ENCODE results near the gene TAX1BP3. TPM values are rescaled to one million over a fixed set of nuclear protein-coding genes. Genes with fewer than 3 reads are reported as not detected.

Gene TAX1BP3
- total and polyA plus RNA-seq, 9 of the 15 experiments (the other 6 are each of a cell fraction or from before 2014, with no cell fraction given), result 0.99 to 14.5 (median 6.2) TPM

DNA sequence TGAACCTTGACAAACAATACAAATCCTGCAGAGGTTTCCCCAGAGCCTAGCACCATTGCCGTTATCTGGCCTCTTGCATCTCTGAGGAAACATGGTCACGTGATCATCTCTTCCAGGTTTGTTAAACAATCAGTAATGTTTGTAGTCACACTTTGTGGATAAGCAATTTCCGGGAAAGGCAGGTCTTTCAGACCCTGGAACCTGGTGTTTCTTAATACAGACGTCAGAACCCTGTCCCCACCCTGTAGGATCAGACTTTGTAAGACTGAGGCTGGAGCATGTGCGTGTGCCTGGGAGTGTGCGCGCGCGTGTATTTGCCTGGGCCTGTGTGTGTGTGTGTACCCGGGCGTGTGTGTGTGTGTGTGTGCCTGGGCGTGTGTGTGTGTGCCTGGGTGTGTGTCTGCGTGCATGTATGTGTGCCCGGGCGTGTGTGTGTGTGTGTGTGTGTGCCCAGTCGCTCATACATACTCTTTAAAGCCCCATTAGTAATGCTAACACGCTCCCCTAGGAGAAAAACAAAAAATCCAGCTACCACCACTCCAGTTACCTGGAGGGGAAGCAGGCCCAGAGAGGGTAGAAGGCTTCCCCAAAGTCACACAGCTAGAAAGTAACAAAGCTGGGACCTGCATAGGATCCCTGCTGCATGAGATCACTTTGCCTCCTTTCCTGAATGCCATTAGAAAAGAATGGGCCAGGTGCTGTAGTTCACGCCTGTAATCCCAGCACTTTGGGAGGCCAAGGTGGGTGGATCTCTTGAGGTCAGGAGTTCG lies 26.5 kb downstream of the TAX1BP3 start (continued):
- TF ChIP-seq, protein P1, sequence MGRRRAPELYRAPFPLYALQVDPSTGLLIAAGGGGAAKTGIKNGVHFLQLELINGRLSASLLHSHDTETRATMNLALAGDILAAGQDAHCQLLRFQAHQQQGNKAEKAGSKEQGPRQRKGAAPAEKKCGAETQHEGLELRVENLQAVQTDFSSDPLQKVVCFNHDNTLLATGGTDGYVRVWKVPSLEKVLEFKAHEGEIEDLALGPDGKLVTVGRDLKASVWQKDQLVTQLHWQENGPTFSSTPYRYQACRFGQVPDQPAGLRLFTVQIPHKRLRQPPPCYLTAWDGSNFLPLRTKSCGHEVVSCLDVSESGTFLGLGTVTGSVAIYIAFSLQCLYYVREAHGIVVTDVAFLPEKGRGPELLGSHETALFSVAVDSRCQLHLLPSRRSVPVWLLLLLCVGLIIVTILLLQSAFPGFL (CRISPR knock-in tag; IDR thresholded peaks at IDR 0.05), result no peak
- TF ChIP-seq DACH1 (IDR thresholded peaks at IDR 0.05; ENCODE audit: partially characterized antibody) (no peak), CHD1 (IDR thresholded peaks at IDR 0.05; ENCODE audit: low read length) (no peak), ARID1B (IDR thresholded peaks at IDR 0.05) (peak; percentile 53), ZNF253 (CRISPR knock-in tag; conservative IDR thresholded peaks at IDR 0.05) (no peak), NRF1 (conservative IDR thresholded peaks at IDR 0.05 in 1 of 2, IDR thresholded peaks at IDR 0.05 in 1 of 2) (no peak), ZNF431 (CRISPR knock-in tag; IDR thresholded peaks at IDR 0.05) (no peak), HNRNPL (IDR thresholded peaks at IDR 0.05; ENCODE audit: low read depth, low read length) (no peak), BCOR (IDR thresholded peaks at IDR 0.05) (0 out of 2 replicates have a peak, but pooled peaks have one; percentile 33), PPARD (CRISPR knock-in tag; IDR thresholded peaks at IDR 0.05) (no peak), FUS (optimal IDR thresholded peaks at IDR 0.05; ENCODE audit: low read depth, low read length) (no peak), NCOA4 (IDR thresholded peaks at IDR 0.05; ENCODE audit: partially characterized antibody) (no peak), TAF1 (IDR thresholded peaks at IDR 0.05; ENCODE audit: control insufficient read depth, extremely low read depth, insufficient read depth, low read length, severe bottlenecking) (no peak), ZNF696 (CRISPR knock-in tag; conservative IDR thresholded peaks at IDR 0.05) (no peak), KHSRP (IDR thresholded peaks at IDR 0.05) (no peak), EWSR1 (IDR thresholded peaks at IDR 0.05; ENCODE audit: borderline replicate concordance, low read depth, partially characterized antibody) (no peak), SNRNP70 (optimal IDR thresholded peaks at IDR 0.05; ENCODE audit: low read depth, low read length) (no peak), TAF15 (IDR thresholded peaks at IDR 0.05; ENCODE audit: low read depth, low read length) (no peak), MAZ (CRISPR knock-in tag; conservative IDR thresholded peaks at IDR 0.05 in 1 of 2, IDR thresholded peaks at IDR 0.05 in 1 of 2) (no peak), RBM39 (optimal IDR thresholded peaks at IDR 0.05; ENCODE audit: low read depth, low read length) (no peak)
- TF ChIP-seq, protein P2, sequence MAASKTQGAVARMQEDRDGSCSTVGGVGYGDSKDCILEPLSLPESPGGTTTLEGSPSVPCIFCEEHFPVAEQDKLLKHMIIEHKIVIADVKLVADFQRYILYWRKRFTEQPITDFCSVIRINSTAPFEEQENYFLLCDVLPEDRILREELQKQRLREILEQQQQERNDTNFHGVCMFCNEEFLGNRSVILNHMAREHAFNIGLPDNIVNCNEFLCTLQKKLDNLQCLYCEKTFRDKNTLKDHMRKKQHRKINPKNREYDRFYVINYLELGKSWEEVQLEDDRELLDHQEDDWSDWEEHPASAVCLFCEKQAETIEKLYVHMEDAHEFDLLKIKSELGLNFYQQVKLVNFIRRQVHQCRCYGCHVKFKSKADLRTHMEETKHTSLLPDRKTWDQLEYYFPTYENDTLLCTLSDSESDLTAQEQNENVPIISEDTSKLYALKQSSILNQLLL (CRISPR knock-in tag; IDR thresholded peaks at IDR 0.05; ENCODE audit: borderline replicate concordance), result no peak
- TF ChIP-seq, protein P3, sequence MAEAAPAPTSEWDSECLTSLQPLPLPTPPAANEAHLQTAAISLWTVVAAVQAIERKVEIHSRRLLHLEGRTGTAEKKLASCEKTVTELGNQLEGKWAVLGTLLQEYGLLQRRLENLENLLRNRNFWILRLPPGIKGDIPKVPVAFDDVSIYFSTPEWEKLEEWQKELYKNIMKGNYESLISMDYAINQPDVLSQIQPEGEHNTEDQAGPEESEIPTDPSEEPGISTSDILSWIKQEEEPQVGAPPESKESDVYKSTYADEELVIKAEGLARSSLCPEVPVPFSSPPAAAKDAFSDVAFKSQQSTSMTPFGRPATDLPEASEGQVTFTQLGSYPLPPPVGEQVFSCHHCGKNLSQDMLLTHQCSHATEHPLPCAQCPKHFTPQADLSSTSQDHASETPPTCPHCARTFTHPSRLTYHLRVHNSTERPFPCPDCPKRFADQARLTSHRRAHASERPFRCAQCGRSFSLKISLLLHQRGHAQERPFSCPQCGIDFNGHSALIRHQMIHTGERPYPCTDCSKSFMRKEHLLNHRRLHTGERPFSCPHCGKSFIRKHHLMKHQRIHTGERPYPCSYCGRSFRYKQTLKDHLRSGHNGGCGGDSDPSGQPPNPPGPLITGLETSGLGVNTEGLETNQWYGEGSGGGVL (CRISPR knock-in tag; IDR thresholded peaks at IDR 0.05), result no peak
- TF ChIP-seq, protein P4, sequence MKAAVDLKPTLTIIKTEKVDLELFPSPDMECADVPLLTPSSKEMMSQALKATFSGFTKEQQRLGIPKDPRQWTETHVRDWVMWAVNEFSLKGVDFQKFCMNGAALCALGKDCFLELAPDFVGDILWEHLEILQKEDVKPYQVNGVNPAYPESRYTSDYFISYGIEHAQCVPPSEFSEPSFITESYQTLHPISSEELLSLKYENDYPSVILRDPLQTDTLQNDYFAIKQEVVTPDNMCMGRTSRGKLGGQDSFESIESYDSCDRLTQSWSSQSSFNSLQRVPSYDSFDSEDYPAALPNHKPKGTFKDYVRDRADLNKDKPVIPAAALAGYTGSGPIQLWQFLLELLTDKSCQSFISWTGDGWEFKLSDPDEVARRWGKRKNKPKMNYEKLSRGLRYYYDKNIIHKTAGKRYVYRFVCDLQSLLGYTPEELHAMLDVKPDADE (conservative IDR thresholded peaks at IDR 0.05; ENCODE audit: control insufficient read depth, low read depth, low read length), result no peak

Measured in K562 (cell line).